A172 (cell line): ENCODE results near the gene COMTD1. TPM values are rescaled to one million over a fixed set of nuclear protein-coding genes. Genes with fewer than 3 reads are reported as not detected.

ENCODE experiments used
- DNase-seq: peaks from one replicate; pipeline ENCODE4 v3.0.0-alpha.2; 2015; ENCODE audit warnings: low spot score
- total RNA-seq: library from RNA; depleted of rRNA; stranded (reverse); fragments of >200 nt; shearing (Covaris generic); gene quantifications from 2 replicates; pipeline ENCODE4 v1.2.3, GENCODE V29; 2014

Gene COMTD1
- total RNA-seq, 1 experiment from 2014 or later, result 49.9 TPM

- DNase-seq, result no peak
Observed at GRCh38 chr10:75245354-75246250, 9.8 kb upstream of the COMTD1 start.

GRCh38 chr10:75244487-75245353 is 9.0 kb upstream of the COMTD1 start:
- DNase-seq, result no peak

- DNase-seq, result no peak
Observed at GRCh38 chr10:75243426-75243825, 7.7 kb upstream of the COMTD1 start.

- DNase-seq, result no peak
Observed at GRCh38 chr10:75240329-75241076, 4.7 kb upstream of the COMTD1 start.

GRCh38 chr10:75239096-75239790 is 3.5 kb upstream of the COMTD1 start:
- DNase-seq, result no peak

- DNase-seq, result no peak
Observed at GRCh38 chr10:75238182-75239095, 2.7 kb upstream of the COMTD1 start.

GRCh38 chr10:75236178-75236825 is 545 bp upstream of the COMTD1 start:
- DNase-seq, result no peak

- DNase-seq, result no peak
Observed at GRCh38 chr10:75234683-75235374, 928 bp downstream of the COMTD1 start.

GRCh38 chr10:75234017-75234682 is 1.6 kb downstream of the COMTD1 start:
- peak; percentile 83 for DNase-seq

- DNase-seq, result no peak
Observed at GRCh38 chr10:75233444-75234016, 2.2 kb downstream of the COMTD1 start.

- DNase-seq, result no peak
Observed at GRCh38 chr10:75231672-75232581, 3.8 kb downstream of the COMTD1 start.

- peak; percentile 85 for DNase-seq
Observed at GRCh38 chr10:75230600-75231038, 5.1 kb downstream of the COMTD1 start.

GRCh38 chr10:75229971-75230370 is 5.8 kb downstream of the COMTD1 start:
- no peak for DNase-seq

- DNase-seq, result no peak
Observed at GRCh38 chr10:75228834-75229233, 6.9 kb downstream of the COMTD1 start.

- no peak for DNase-seq
Observed at GRCh38 chr10:75228278-75228677, 7.5 kb downstream of the COMTD1 start.

- DNase-seq, result no peak
Observed at GRCh38 chr10:75226656-75227055, 9.1 kb downstream of the COMTD1 start.

GRCh38 chr10:75226095-75226494 is 9.7 kb downstream of the COMTD1 start:
- DNase-seq, result no peak
